Effector memory CD4-positive, alpha-beta T cell (primary cell): Measurements from ENCODE around the gene TBC1D17.

Experiments used
- DNase-seq, 3 donors: peaks; one replicate each; pipeline ENCODE4 v3.0.0-alpha.2; 2020
- H3K27ac ChIP-seq: 2 replicates; pipeline ENCODE4 v1.7.0; 2013; ENCODE audit warnings: mild to moderate bottlenecking, low read length, moderate library complexity; ENCODE audit not compliant: insufficient read depth, poor library complexity, severe bottlenecking
- H3K27me3 ChIP-seq: replicated peaks from 2 replicates; pipeline ENCODE4 v1.7.0; 2013; ENCODE audit warnings: mild to moderate bottlenecking, low read length; ENCODE audit not compliant: insufficient read depth, control insufficient read depth, poor library complexity, severe bottlenecking
- H3K36me3 ChIP-seq: 2 replicates; pipeline ENCODE4 v1.7.0; 2013; ENCODE audit warnings: mild to moderate bottlenecking, low read length, moderate library complexity; ENCODE audit not compliant: control insufficient read depth, insufficient read depth
- H3K4me1 ChIP-seq: 2 replicates; pipeline ENCODE4 v1.7.0; 2013; ENCODE audit warnings: low read length, mild to moderate bottlenecking; ENCODE audit not compliant: control insufficient read depth, insufficient read depth, poor library complexity, severe bottlenecking
- H3K4me3 ChIP-seq: 2 replicates; pipeline ENCODE4 v1.7.0; 2013; ENCODE audit warnings: low read length, low read depth, mild to moderate bottlenecking; ENCODE audit not compliant: insufficient read depth, poor library complexity, severe bottlenecking
- H3K9me3 ChIP-seq: 2 replicates; pipeline ENCODE4 v1.7.0; 2013; ENCODE audit warnings: mild to moderate bottlenecking, low read length, moderate library complexity; ENCODE audit not compliant: control insufficient read depth

TBC1D17 gene

GRCh38 chr19:49929611-49930482, 52.3 kb downstream of the TBC1D17 start:
- Histone ChIP-seq H3K4me3 (peak overlapping the region; percentile 81), H3K4me1 (peaks cover 24% of the 10 kb centered on the region), H3K36me3 (peaks cover 7% of the 10 kb centered on the region)

GRCh38 chr19:49930483-49931011, 53.0 kb downstream of the TBC1D17 start:
- H3K4me3 ChIP-seq = no peak overlapping the region
- no peaks in the 10 kb centered on the region for H3K9me3 ChIP-seq
- H3K27ac ChIP-seq = no peak overlapping the region
- DNase-seq = no peak
- H3K4me1 ChIP-seq = peaks cover 22% of the 10 kb centered on the region
- H3K27me3 ChIP-seq = no peaks in the 10 kb centered on the region
- peaks cover 3% of the 10 kb centered on the region for H3K36me3 ChIP-seq

More at GRCh38 chr19:49929611-49930482, 52.3 kb downstream of the TBC1D17 start:
- peak; percentile 89 to 92 (median 92) for DNase-seq
- H3K27me3 ChIP-seq = no peaks in the 10 kb centered on the region
- peak overlapping the region; percentile 94 for H3K27ac ChIP-seq
- H3K9me3 ChIP-seq = no peaks in the 10 kb centered on the region

DNA sequence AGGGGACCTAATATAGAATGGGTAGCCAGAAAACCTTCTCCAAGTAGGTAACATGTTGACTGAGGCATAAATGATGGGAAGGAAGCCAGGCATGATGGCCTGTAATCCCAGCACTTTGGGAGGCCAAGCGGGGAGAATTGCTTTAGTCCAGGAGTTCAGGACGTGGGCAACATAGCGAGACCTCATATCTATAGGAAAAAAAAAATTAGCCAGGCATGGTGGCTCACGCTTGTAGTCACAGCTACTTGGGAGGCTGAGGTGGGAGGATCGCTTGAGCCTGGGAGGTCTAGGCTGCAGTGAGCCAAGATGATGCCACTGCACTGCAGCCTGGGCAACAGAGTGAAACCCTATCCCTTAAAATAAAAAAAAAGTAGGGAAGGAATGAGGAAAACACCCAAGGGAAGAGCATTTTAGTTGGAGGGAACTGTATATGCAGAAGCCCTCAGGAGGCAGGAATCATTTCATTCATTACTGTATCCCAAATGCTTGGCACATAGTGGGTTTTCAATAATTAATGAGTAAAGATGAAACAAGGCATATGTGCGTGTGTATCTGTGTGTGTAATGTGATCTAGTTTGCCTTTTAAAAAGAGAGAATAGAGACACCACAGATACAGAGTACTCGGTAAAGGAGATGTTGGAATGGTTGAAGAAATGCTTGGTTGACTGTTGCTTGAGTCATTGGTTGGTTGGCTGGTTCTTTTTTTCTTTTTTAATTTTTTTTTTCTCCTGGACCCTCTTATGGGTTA, 54.0 kb downstream of the TBC1D17 start:
- Histone ChIP-seq H3K27ac (no peak overlapping the region), H3K4me1 (peaks cover 22% of the 10 kb centered on the region), H3K9me3 (no peaks in the 10 kb centered on the region), H3K27me3 (no peaks in the 10 kb centered on the region), H3K4me3 (no peak overlapping the region), H3K36me3 (peaks cover 3% of the 10 kb centered on the region)
- DNase-seq = no peak

- no peaks in the 10 kb centered on the region for H3K9me3 ChIP-seq
- H3K27me3 ChIP-seq = no peaks in the 10 kb centered on the region
- no peak overlapping the region for H3K27ac ChIP-seq
- H3K4me1 ChIP-seq = peaks cover 22% of the 10 kb centered on the region
- no peaks in the 10 kb centered on the region for H3K36me3 ChIP-seq
- H3K4me3 ChIP-seq = no peak overlapping the region
- DNase-seq = no peak
These were observed 54.5 kb downstream of the TBC1D17 start for GRCh38 chr19:49932041-49932451.

GRCh38 chr19:49932731-49933131, 55.2 kb downstream of the TBC1D17 start:
- H3K4me3 ChIP-seq = no peak overlapping the region
- H3K27ac ChIP-seq = peak overlapping the region; percentile 28
- DNase-seq = peak in 2 of 3 donors; percentile 15 to 21
- H3K36me3 ChIP-seq = no peaks in the 10 kb centered on the region
- H3K9me3 ChIP-seq = no peaks in the 10 kb centered on the region
- peaks cover 20% of the 10 kb centered on the region for H3K4me1 ChIP-seq
- no peaks in the 10 kb centered on the region for H3K27me3 ChIP-seq

- H3K4me3 ChIP-seq = no peak overlapping the region
- no peaks in the 10 kb centered on the region for H3K36me3 ChIP-seq
- peaks cover 17% of the 10 kb centered on the region for H3K4me1 ChIP-seq
- H3K27ac ChIP-seq = no peak overlapping the region
- no peaks in the 10 kb centered on the region for H3K9me3 ChIP-seq
- no peaks in the 10 kb centered on the region for H3K27me3 ChIP-seq
- DNase-seq = no peak
These were observed 56.1 kb downstream of the TBC1D17 start for GRCh38 chr19:49933643-49934042.

DNA sequence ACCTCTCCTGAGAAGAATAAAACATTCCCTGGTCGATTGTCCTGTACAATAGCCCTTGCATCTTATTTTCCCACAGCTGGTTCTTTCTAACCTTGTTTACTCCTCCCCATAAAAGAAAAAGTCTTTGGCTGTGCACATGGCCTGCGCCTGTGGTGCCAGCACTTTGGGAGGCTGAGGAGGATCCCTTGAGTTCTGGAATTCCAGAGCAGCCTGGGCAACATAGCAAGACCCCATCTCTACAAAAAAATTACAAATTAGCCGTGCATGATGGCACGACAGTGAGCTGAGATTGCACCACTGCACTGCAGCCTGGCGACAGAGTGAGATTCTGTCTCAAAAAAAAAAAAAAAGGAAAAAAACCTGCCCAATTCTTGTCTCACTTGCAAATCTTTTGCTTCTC, 59.0 kb downstream of the TBC1D17 start:
- Histone ChIP-seq H3K36me3 (no peaks in the 10 kb centered on the region), H3K27ac (no peak overlapping the region), H3K4me1 (peaks cover 13% of the 10 kb centered on the region)

GRCh38 chr19:49937750-49938381, 60.4 kb downstream of the TBC1D17 start:
- H3K27ac ChIP-seq = no peak overlapping the region
- peaks cover 9% of the 10 kb centered on the region for H3K4me1 ChIP-seq
- no peaks in the 10 kb centered on the region for H3K36me3 ChIP-seq
- no peaks in the 10 kb centered on the region for H3K9me3 ChIP-seq
- H3K4me3 ChIP-seq = peak overlapping the region; percentile 26
- peak; percentile 49 to 71 (median 58) for DNase-seq
- no peaks in the 10 kb centered on the region for H3K27me3 ChIP-seq

More for the DNA sequence above, 59.0 kb downstream of the TBC1D17 start:
- no peaks in the 10 kb centered on the region for H3K27me3 ChIP-seq
- no peak for DNase-seq
- H3K4me3 ChIP-seq = no peak overlapping the region
- H3K9me3 ChIP-seq = no peaks in the 10 kb centered on the region
